GM19463 (cell line): ENCODE data around the gene DTNA.
"Not testable (repeated sequence)": the region's sequence is repeated elsewhere in the genome, so short reads cannot be mapped to it uniquely, and the experiment has no call there.

Source experiments
- ATAC-seq: cut with Tn5 transposase; IDR thresholded peaks from one replicate; pipeline ENCODE4 v1.9.1; 2021; ENCODE audit warnings: mild to moderate bottlenecking, moderate library complexity; ENCODE audit not compliant: unreplicated experiment

Gene DTNA

DNA sequence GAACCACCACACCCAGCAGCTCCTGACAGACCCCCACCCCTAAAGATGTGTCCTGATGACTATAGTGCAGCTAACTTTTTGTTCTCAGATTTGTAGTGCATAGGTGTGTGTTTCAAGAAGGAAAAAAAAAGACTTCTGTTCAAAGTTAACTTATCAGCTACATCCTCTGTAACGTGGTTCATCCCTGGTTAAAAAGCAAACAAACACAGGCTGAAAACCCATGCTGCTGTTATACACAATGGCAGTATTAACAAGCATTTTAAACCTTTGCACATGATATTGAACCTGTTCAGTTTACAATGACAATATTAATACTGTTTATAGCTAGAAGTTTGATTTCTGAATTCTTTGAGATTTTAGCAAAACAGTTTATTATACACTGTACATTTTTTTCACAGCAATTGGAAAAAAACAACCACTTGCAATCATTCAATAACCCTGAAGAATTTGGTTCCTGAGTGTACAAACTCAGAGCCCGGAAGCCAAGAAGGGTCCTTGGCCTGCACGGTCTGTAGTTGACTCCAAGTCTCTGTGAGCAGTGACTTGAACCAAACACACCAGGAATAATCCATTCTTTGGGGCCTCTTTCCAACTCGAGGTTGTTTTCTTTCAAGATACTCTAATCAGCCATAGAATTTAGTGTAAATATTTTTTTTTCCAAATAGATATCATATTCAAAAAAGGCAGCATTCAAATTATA lies 177.9 kb downstream of the DTNA start:
- no peak for ATAC-seq

DNA sequence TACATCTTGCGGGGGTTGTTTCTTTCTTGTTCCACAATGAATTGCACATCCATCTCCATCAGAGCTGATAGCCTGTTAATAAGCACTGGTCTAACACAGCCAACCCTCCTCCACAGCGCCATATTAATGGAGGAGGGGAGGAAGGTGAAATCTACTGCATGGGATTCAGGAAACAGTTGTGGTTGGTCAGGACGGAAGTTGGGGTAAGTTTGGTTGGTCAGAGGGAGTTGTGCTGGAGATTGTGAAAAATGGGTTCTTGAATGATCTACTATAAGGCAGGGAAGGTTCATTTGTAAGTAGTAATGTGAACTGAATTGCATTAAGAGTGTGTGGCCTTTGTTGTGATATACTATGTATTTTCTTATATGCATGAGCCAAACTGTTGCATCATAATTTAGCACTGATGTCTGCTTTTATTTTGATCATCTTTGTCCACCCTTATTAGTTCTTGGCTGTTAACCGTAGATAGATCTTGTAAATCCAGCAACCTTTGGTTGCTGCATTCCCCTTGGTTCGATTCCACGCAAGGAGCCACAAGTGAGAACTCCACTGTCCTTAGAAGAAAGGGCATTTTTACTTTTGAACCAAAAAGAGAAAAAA lies 180.5 kb downstream of the DTNA start:
- ATAC-seq = no peak

DNA sequence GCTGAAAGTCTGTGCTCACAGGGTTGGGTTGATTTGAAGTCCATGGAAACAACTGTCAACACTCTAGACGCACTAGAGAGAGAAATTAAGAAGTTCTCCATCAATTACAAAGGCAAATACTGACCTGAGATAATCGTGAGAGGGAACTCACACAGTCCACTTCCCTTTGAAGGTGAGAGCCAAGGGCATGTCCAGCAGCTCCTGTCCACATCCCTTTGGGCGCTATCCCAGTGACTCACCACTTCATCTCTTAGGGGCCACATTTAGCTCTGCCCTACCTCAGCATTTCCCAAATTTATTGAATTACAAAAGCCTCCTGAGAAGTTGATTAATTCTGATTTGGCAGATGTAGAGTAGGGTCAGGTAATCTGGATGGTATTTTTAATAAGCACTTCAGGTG lies 182.3 kb downstream of the DTNA start:
- no peak for ATAC-seq

DNA sequence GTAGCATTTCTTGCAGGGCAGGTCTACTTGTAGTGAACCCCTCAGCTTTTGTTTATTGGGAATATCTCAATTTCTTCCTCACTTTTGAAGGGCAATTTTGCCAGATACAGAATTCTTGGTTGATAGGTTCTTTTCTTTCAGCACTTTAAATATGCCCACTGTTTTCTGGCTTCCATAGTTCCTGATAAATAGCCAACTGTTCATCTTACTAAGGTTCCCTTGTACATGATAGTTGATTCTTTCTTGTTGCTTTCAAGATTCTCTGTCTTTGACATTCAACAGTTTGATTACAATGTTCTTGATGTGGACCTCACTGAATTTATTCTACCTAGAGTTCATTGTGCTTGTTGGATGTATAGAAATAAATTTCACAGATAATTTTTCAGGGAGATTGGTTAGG lies 183.1 kb downstream of the DTNA start:
- ATAC-seq = no peak

DNA sequence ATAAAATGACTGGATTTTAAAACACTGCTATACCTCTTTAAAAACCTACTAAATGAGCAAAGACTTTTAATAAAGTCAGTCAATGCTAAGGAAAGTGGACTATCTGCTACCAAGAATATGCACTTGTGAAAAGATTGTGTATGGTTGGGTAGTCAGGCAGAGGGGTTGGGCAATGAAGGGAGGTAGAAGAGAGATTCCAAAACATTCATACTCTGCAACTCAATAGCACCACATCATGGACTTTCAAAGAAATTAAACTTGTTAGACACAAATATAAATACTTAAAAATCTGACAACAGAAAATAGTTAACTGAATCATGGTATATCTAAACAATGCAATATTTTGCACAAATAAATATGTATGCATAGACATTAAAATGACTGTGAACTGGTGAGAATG lies 191.2 kb downstream of the DTNA start:
- ATAC-seq = no peak

DNA sequence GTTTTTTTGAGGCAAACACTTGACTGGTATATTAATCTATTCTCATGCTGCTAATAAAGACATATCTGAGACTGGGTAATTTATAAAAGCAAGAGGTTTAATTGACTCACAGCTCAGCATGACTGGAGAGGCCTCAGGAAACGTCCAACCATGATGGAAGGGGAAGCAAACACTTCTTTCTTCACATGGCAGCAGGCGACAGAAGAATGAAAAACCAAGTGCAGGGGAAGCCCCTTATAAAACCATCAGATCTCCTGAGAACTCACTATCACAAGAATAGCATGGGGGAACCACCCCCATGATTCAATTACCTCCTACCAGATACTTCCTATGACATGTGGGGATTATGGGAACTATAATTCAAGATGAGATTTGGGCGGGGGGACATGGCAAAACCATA lies 194.9 kb downstream of the DTNA start:
- ATAC-seq = no peak

DNA sequence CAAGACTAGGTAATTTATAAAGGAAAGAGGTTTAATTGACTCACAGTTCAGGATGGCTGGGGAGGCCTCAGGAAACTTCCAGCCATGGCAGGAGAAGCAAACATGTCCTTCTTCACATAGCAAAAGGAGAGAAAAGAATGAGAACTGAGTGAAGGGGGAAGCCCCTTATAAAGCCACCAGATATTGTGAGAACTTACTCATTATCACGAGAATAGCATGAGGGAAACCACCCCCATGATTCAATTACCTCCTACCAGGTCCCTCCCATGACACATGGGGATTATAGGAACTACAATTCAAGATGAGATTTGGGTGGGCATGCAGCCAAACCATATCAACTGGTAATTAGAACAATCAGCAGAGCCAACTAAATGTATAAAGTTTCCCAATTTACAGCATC lies 196.9 kb downstream of the DTNA start:
- ATAC-seq = not testable (repeated sequence)

DNA sequence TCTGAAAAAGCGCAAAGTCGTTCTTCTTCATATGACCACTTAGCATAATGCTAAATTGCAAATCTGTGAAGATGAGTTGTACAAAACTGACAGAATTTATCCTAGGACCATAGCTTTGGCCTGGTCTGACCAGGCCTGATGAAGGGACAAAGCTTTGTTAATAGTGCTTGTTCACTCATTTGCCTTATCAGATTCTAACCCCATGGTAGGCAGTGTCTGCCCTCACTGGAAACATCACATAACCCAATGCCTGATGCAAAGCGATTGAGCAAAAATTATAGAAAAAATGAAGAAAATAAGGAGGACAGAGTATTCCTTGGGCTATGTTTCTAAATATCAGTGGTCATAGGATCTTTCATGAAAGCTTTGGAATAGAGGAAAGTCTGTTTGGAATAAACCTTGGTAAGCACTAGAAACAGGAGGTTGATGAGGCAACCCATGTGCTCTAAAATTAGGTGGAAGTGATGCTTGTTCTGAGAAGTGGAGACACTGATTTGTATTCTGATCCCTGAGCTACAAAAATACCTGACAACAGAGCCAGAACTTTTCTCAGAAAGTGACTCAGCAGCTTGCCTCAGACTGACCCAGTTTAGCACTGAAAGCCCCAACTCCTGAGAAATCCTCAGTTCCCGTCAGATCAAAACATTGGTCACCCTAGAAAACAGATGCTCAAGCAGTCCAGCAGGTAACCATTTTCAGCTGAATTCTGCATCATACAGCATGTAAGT lies 199.7 kb downstream of the DTNA start:
- no peak for ATAC-seq

DNA sequence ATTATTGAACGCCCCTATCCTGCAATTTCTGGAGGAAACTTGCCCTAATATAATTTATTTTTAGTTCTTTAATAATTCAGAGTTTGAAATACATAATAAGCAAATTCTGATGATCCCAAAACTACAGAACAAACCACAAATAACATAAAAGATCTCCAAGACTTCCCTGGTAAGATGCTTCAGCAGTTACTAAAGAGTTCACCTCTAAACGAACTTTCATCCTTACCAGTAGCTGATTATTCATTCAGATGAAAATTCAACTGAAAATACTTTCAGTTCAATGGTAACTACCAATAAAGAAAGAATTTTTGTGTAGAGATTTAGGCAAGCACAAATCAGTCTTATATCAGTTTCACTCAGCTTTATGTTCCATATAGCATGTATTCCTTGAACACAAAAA lies 201.0 kb downstream of the DTNA start:
- ATAC-seq = no peak

DNA sequence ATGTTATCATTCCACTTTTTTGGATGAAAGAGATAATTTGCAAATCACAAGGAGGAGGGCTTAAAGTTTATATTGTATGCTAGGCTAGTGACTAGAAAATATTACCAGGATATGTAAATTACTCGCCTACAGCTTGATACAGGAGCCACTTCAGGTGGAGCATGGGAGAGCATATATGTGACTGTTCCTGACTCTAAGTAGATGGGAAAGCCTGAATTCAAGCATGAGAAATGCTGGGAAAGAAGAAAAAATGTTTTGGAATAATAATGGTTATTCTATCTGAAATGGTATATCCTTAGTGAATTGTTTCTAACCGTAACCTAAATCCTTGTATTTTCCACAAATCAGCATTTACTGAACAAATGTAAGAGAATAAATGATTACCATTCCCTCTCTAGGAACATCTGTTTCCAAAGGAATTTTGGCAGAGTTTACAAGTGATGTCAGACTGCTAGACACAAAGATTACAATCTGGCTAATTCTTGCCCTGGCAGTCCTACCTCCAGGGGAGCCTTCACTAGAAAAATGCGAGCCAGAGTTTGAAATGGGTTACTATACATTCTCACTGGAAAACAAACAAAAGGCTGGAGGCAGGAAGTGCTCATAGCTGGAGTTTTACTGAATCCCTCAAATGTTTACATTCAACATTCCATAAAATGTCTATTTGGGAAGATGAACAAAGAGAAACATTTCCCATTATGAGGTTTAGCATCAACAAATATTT lies 201.7 kb downstream of the DTNA start:
- ATAC-seq = no peak

DNA sequence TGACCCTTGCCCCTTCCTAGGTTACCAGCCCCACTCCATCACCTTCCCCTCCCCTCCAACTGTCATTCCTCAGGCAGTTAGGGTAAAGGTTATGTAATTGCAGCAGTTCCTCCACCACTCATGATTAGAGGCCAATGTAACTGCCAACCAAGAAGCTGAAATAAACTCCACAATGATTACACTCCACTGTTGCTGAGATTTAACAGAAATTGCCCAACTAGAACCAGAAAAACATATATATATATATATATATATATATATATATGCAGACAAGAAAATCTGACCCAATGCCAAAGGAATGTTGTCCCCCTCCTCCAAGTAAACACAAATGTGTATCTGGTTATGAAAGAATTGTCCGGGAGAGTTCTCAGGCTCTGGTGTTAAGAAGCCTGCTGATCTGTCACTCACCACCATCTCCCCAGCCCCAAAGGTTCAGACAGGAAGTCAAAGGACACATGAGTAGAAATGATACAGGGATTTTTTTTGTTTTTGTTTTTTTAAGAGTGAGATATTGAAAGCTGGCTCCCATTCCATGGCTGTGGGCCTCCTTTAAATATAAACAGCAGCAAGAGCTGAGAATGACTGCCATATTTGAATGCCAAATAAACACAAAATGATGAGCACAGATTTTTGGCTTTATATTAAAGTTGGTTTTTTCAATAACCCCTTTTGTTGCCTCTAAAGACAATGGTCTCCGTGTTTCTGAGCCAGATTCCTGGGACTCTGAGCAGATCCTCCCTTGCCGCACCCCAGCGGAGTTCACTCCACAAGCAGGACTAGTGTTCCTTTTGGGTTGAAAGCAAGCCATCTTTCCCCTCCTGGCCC lies 204.0 kb downstream of the DTNA start:
- ATAC-seq = no peak

DNA sequence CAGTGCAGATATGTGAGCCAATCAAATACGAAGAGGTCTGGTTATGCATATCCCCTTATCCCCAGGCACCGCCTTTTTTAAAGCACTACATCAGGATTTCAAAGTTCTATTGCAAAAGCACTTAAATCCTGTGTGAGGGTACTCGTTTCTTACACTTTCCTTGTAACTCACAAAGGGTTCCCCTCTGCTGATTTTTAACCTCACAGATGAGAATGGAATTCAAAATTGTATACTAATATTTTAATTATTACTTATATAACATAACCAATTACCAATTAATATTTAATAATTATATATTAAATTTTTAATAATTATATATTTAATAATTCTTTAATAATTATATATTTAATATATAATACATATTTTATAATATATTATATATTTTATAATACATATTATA lies 204.9 kb downstream of the DTNA start:
- ATAC-seq = no peak

DNA sequence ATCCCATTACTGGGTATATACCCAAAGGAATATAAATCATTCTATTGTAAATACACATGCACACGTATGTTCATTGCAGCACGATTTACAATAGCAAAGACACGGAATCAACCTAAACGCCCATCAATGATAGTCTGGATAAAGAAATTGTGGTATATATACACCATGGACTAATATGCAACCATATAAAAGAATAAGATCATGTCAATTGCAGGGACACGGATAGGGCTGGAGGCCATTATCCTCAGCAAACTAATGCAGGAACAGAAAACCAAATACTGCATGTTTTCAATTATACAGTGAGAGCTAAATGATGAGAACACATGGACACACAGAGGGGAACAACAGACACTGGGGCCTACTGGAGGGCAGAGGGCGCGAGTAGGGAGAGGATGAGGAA lies 206.4 kb downstream of the DTNA start:
- not testable (repeated sequence) for ATAC-seq

DNA sequence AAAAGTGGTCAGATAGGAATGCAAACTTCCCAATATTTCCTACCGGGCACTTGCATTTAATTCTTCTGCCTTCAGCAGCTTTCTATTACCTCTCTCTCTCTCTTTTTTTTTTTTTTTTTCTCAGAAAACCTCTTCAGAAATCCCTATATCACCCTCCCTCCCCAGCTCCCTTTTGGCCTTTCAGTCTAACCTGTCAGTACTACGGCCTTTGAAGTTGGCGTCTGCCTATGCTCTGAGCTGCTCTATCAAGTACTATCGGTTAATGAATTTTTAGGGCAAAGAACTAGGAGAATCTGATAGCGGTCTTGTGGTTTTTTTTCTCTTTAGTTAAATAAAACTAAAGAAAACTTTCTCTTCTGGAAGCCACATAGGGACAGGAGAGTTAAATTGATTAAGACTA lies 208.8 kb downstream of the DTNA start:
- no peak for ATAC-seq

DNA sequence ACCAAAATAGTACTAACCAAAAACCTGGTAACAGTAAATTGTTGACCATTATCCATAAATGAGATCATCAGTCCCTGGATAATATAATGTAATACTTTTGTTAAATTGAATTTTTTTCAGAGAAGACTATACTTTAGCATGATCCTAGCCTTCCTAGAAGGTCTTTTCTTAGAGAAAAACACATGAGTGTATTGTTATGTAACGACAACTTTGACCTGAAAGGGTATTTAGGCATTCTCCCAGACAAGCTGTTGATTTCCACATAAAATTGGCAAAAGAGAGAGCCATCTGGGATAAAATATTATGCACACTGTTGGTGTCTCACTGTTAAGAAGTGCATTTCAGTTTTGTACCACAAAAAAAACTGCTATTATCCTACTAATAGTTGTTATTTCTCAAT lies 211.1 kb downstream of the DTNA start:
- no peak for ATAC-seq

DNA sequence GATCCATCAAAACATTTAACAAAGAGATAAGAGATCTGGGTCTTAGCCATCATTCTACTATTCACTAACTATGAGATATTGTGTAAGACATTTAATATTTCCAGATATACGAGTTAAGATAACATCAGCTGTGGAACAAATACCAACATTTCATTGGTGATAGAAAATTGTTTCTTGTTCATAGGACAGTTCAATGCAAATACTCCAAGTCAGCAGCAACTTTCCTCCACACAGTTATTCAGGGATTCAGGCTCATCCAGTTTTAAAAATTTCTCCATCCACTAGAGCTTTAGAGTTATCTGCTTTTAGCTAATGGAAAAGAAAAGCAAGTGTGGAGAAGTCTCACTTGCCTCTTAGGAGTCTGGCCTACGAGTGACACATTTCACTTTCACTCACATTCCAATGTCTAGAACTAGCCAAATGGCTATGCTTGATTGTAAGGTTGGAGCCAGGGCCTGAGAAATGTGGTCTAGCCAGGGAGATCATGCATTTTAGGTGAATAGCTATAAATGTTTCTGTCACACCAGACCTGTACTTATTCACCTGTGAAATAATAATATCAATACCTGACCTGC lies 211.8 kb downstream of the DTNA start:
- ATAC-seq = no peak

DNA sequence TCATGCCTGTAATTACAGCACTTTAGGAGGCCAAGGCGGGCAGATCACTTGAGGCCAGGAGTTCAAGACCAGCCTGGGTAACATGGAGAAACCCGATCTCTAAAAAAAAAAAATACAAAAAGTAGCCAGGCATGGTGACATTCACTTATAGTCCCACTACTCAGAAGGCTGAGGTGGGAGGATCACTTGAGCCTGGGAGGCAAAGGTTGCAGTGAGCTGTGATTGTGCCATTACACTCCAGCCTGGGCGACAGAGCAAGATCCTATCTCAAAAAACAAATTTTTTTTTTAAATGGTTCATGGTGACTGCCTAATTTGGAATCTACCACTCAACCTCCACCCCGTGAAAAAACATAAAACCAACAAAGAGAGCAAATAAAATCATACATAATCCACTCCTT lies 212.5 kb downstream of the DTNA start:
- ATAC-seq = not testable (repeated sequence)

DNA sequence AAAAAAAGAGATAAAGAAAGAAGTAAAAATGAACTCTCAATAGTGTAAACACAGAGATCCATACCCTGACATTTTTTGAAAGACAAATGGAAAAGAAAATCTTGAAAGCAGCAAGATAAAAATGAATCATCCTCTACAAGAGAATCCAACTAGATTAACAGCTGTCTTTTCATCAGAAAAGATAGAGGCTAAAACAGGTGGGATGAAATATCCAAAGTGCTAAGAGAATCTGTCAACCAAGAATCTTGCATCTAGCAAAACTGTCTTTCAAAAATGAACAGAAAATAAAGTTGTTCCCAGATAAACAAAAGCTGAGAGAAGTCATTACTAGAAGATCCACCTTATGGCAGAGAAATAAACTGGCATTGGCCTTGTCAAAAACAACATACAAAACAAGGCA lies 213.8 kb downstream of the DTNA start:
- no peak for ATAC-seq

DNA sequence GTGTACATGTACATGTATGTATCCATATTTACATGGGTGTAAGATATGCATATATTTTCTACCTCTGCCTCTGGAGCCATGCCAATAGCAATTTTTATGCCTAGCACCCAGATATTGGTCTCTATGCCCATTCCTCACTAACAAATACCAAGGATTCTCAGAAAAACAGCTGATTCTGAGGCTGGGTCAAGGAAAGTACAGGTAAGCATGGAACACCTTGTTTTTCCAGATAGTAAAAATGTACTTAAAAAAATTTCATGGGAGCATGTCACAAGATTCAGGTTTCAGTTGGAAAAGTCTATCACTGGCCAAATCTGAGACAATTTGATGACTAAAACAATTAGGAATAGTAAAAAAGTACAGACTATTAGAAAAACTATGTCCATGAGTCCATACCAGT lies 216.6 kb downstream of the DTNA start:
- no peak for ATAC-seq

DNA sequence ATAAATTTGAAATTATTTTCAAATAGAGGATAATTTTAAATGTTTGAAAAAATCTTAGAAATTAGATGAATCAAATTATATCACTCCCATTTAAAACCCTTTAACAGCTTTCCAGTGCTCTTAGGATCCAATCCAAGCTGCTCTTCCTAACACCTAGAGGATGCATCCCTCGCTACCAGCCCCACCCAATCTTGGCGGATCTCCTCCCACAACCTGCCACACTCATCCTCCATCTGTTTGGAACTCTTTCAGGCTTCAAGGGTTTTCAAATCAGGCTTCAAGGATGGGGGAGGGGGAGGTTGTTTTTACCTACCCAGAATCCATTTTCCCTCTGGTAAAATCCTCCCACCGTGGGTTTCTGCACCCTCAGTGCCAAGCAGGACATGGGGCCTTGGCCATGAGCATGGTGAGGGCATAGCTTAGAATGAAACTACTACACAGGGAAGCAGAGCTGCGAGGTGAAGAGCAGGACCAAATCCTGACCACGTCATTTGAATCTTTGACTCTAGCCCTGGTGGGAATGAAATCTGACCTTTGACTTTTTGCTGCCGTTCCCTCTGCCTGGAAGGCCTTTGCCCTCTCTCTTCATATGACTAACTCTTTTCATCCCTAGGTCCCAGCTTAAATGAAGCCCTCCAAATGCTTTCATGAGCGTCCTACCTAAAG lies 218.1 kb downstream of the DTNA start:
- no peak for ATAC-seq
